GM12873 (cell line): ENCODE measurements around the gene GAS2.

Experiments used
- CTCF ChIP-seq: IDR thresholded peaks from 2 replicates; pipeline ENCODE4 v1.5.1; 2012; ENCODE audit warnings: low read depth, mild to moderate bottlenecking, moderate library complexity, low read length, control low read depth; ENCODE audit not compliant: insufficient read depth; ENCODE audit errors: missing control alignments

Gene GAS2

GRCh38 chr11:22633354-22633902 lies 33.0 kb upstream of the GAS2 start:
- TF ChIP-seq CTCF, result no peak

- no peak for TF ChIP-seq CTCF
Measured at GRCh38 chr11:22634897-22635629, 31.3 kb upstream of the GAS2 start.

- no peak for TF ChIP-seq CTCF
Measured at GRCh38 chr11:22635689-22636088, 30.7 kb upstream of the GAS2 start.

- TF ChIP-seq CTCF, result no peak
Measured at GRCh38 chr11:22640862-22641261, 25.5 kb upstream of the GAS2 start.

GRCh38 chr11:22641559-22641958 lies 24.9 kb upstream of the GAS2 start:
- no peak for TF ChIP-seq CTCF

- no peak for TF ChIP-seq CTCF
Measured at GRCh38 chr11:22656130-22656529, 10.3 kb upstream of the GAS2 start.

- TF ChIP-seq CTCF, result no peak
Measured at GRCh38 chr11:22657101-22657694, 9.2 kb upstream of the GAS2 start.
